ENCODE data around the gene KCNK5.
A peak's percentile ranks its signal among the peaks of the same experiment; 100 is the strongest.

Gene KCNK5

GRCh38 chr6:39178804-39179203 lies 50.5 kb downstream of the KCNK5 start:
- H3K9me3 ChIP-seq: no peaks in the 10 kb centered on the region
- in situ Hi-C loops (cut with MboI; ENCODE audit: low sequenced_read_pairs): no loop called here
- H3K4me1 ChIP-seq: no peaks in the 10 kb centered on the region
- no peaks in the 10 kb centered on the region for H3K36me3 ChIP-seq (replicated peaks)
- H3K4me3 ChIP-seq: no peak overlapping the region
- no peaks in the 10 kb centered on the region for H3K27me3 ChIP-seq (ENCODE audit: low read depth)
- DNase-seq (ENCODE audit: low spot score in 2 of 2): no peak

GRCh38 chr6:39178235-39178634 lies 51.0 kb downstream of the KCNK5 start:
- Histone ChIP-seq H3K9me3 (no peaks in the 10 kb centered on the region), H3K4me1 (no peaks in the 10 kb centered on the region), H3K36me3 (replicated peaks) (no peaks in the 10 kb centered on the region), H3K27me3 (ENCODE audit: low read depth) (no peaks in the 10 kb centered on the region), H3K4me3 (no peak overlapping the region)
- in situ Hi-C loops (cut with MboI; ENCODE audit: low sequenced_read_pairs): no loop called here
- no peak for DNase-seq (ENCODE audit: low spot score in 2 of 2)

GRCh38 chr6:39177130-39177529 lies 52.1 kb downstream of the KCNK5 start:
- Histone ChIP-seq H3K27me3 (ENCODE audit: low read depth) (no peaks in the 10 kb centered on the region), H3K4me1 (no peaks in the 10 kb centered on the region), H3K36me3 (replicated peaks) (no peaks in the 10 kb centered on the region), H3K9me3 (no peaks in the 10 kb centered on the region), H3K4me3 (no peak overlapping the region)
- DNase-seq (ENCODE audit: low spot score in 2 of 2): no peak
- in situ Hi-C loops (cut with MboI; ENCODE audit: low sequenced_read_pairs): no loop called here

GRCh38 chr6:39173270-39173669 lies 56.0 kb downstream of the KCNK5 start:
- Histone ChIP-seq H3K36me3 (replicated peaks) (no peaks in the 10 kb centered on the region), H3K27me3 (ENCODE audit: low read depth) (no peaks in the 10 kb centered on the region), H3K4me1 (no peaks in the 10 kb centered on the region), H3K9me3 (peaks cover 5% of the 10 kb centered on the region; the same call in 1 of the 2 replicates), H3K4me3 (no peak overlapping the region)
- DNase-seq (ENCODE audit: low spot score in 2 of 2): no peak
- in situ Hi-C loops (cut with MboI; ENCODE audit: low sequenced_read_pairs): no loop called here

GRCh38 chr6:39172377-39172757 lies 56.9 kb downstream of the KCNK5 start:
- H3K9me3 ChIP-seq: peaks cover 5% of the 10 kb centered on the region; the same call in 1 of the 2 replicates
- no peak overlapping the region for H3K4me3 ChIP-seq
- no peaks in the 10 kb centered on the region for H3K4me1 ChIP-seq
- DNase-seq (ENCODE audit: low spot score in 2 of 2): no peak
- in situ Hi-C loops (cut with MboI; ENCODE audit: low sequenced_read_pairs): no loop called here
- H3K36me3 ChIP-seq (replicated peaks): no peaks in the 10 kb centered on the region
- H3K27me3 ChIP-seq (ENCODE audit: low read depth): no peaks in the 10 kb centered on the region

GRCh38 chr6:39171489-39172376 lies 57.5 kb downstream of the KCNK5 start:
- Histone ChIP-seq H3K9me3 (peaks cover 5% of the 10 kb centered on the region; the same call in 1 of the 2 replicates), H3K4me3 (no peak overlapping the region), H3K36me3 (replicated peaks) (no peaks in the 10 kb centered on the region), H3K4me1 (no peaks in the 10 kb centered on the region), H3K27me3 (ENCODE audit: low read depth) (no peaks in the 10 kb centered on the region)
- in situ Hi-C loops (cut with MboI; ENCODE audit: low sequenced_read_pairs): no loop called here
- no peak for DNase-seq (ENCODE audit: low spot score in 2 of 2)

GRCh38 chr6:39170860-39171259 lies 58.4 kb downstream of the KCNK5 start:
- in situ Hi-C loops (cut with MboI; ENCODE audit: low sequenced_read_pairs): no loop called here
- DNase-seq (ENCODE audit: low spot score in 2 of 2): peak in 1 of 2 experiments; percentile 17

GRCh38 chr6:39170389-39170788 lies 58.9 kb downstream of the KCNK5 start:
- no peaks in the 10 kb centered on the region for H3K36me3 ChIP-seq (replicated peaks)
- DNase-seq (ENCODE audit: low spot score in 2 of 2): no peak
- H3K4me1 ChIP-seq: no peaks in the 10 kb centered on the region
- in situ Hi-C loops (cut with MboI; ENCODE audit: low sequenced_read_pairs): no loop called here
- no peak overlapping the region for H3K4me3 ChIP-seq
- H3K27me3 ChIP-seq (ENCODE audit: low read depth): no peaks in the 10 kb centered on the region
- peaks cover 5% of the 10 kb centered on the region; the same call in 1 of the 2 replicates for H3K9me3 ChIP-seq

More at GRCh38 chr6:39170860-39171259, 58.4 kb downstream of the KCNK5 start:
- no peak overlapping the region for H3K4me3 ChIP-seq
- H3K9me3 ChIP-seq: peaks cover 5% of the 10 kb centered on the region; the same call in 1 of the 2 replicates
- no peaks in the 10 kb centered on the region for H3K4me1 ChIP-seq
- H3K36me3 ChIP-seq (replicated peaks): no peaks in the 10 kb centered on the region
- no peaks in the 10 kb centered on the region for H3K27me3 ChIP-seq (ENCODE audit: low read depth)

GRCh38 chr6:39169448-39170344 lies 59.6 kb downstream of the KCNK5 start:
- no peaks in the 10 kb centered on the region for H3K27me3 ChIP-seq (ENCODE audit: low read depth)
- H3K9me3 ChIP-seq: peaks cover 5% of the 10 kb centered on the region; the same call in 1 of the 2 replicates
- no peaks in the 10 kb centered on the region for H3K36me3 ChIP-seq (replicated peaks)
- DNase-seq (ENCODE audit: low spot score in 2 of 2): no peak
- H3K4me1 ChIP-seq: no peaks in the 10 kb centered on the region
- in situ Hi-C loops (cut with MboI; ENCODE audit: low sequenced_read_pairs): loop anchor here (5.0 kb wide), 1 partner anchor 133 kb away; no protein-coding TSS in a partner anchor
- H3K4me3 ChIP-seq: no peak overlapping the region

- Histone ChIP-seq H3K27me3 (ENCODE audit: low read depth) (no peaks in the 10 kb centered on the region), H3K4me3 (no peak overlapping the region), H3K4me1 (no peaks in the 10 kb centered on the region), H3K36me3 (replicated peaks) (no peaks in the 10 kb centered on the region), H3K9me3 (peaks cover 5% of the 10 kb centered on the region; the same call in 1 of the 2 replicates)
- in situ Hi-C loops (cut with MboI; ENCODE audit: low sequenced_read_pairs): loop anchor here (5.0 kb wide), 1 partner anchor 134 kb away; no protein-coding TSS in a partner anchor
- no peak for DNase-seq (ENCODE audit: low spot score in 2 of 2)
Observed at GRCh38 chr6:39167866-39168625, 61.2 kb downstream of the KCNK5 start.

GRCh38 chr6:39167321-39167720 lies 62.0 kb downstream of the KCNK5 start:
- H3K27me3 ChIP-seq (ENCODE audit: low read depth): no peaks in the 10 kb centered on the region
- H3K4me1 ChIP-seq: no peaks in the 10 kb centered on the region
- H3K36me3 ChIP-seq (replicated peaks): no peaks in the 10 kb centered on the region
- in situ Hi-C loops (cut with MboI; ENCODE audit: low sequenced_read_pairs): loop anchor here (5.0 kb wide), 1 partner anchor 135 kb away; no protein-coding TSS in a partner anchor
- no peak overlapping the region for H3K4me3 ChIP-seq
- peaks cover 5% of the 10 kb centered on the region; the same call in 1 of the 2 replicates for H3K9me3 ChIP-seq
- DNase-seq (ENCODE audit: low spot score in 2 of 2): no peak

GRCh38 chr6:39166912-39167290 lies 62.4 kb downstream of the KCNK5 start:
- in situ Hi-C loops (cut with MboI; ENCODE audit: low sequenced_read_pairs): loop anchor here (5.0 kb wide), 1 partner anchor 135 kb away; no protein-coding TSS in a partner anchor
- Histone ChIP-seq H3K4me1 (no peaks in the 10 kb centered on the region), H3K4me3 (no peak overlapping the region), H3K36me3 (replicated peaks) (no peaks in the 10 kb centered on the region), H3K27me3 (ENCODE audit: low read depth) (no peaks in the 10 kb centered on the region), H3K9me3 (peaks cover 3% of the 10 kb centered on the region; the same call in 1 of the 2 replicates)
- no peak for DNase-seq (ENCODE audit: low spot score in 2 of 2)
